VCaP (cell line): ENCODE measurements around the gene MAGI3.
A peak's percentile ranks its signal among the peaks of the same experiment; 100 is the strongest.
"Not testable (repeated sequence)": the region's sequence is repeated elsewhere in the genome, so short reads cannot be mapped to it uniquely, and the experiment has no call there.

Experiments used
- H3K27ac ChIP-seq: fragments of 450-650 bp; 2 replicates; pipeline ENCODE4 v1.5.1; 2017
- TF ChIP-seq, protein P1 (sequence below): fragments of 450-650 bp; conservative IDR thresholded peaks from 2 replicates; pipeline ENCODE4 v1.5.1; 2017; ENCODE audit warnings: mild to moderate bottlenecking, moderate library complexity

Gene MAGI3

DNA sequence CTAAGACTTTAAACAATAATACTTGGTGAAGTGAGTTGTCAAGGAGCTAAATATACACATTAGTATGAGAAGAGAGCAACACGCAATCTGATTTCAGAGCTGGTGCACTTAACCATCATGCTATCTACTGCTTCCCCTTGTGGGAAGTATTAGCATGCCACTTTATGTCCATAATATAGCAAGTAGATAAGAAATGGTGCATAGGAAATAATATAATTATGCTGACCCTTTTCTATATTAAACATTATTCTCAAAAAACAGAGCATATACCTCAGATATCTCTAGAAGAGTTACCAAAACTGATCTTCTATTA lies 63.4 kb downstream of the MAGI3 start:
- TF ChIP-seq, protein P1, sequence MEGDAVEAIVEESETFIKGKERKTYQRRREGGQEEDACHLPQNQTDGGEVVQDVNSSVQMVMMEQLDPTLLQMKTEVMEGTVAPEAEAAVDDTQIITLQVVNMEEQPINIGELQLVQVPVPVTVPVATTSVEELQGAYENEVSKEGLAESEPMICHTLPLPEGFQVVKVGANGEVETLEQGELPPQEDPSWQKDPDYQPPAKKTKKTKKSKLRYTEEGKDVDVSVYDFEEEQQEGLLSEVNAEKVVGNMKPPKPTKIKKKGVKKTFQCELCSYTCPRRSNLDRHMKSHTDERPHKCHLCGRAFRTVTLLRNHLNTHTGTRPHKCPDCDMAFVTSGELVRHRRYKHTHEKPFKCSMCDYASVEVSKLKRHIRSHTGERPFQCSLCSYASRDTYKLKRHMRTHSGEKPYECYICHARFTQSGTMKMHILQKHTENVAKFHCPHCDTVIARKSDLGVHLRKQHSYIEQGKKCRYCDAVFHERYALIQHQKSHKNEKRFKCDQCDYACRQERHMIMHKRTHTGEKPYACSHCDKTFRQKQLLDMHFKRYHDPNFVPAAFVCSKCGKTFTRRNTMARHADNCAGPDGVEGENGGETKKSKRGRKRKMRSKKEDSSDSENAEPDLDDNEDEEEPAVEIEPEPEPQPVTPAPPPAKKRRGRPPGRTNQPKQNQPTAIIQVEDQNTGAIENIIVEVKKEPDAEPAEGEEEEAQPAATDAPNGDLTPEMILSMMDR: peak; percentile 43

GRCh38 chr1:113455374-113455773 lies 65.1 kb downstream of the MAGI3 start:
- no peak overlapping the region for H3K27ac ChIP-seq
- TF ChIP-seq, protein P1: no peak

More for the DNA sequence above, 63.4 kb downstream of the MAGI3 start:
- peak overlapping the region; percentile 44 for H3K27ac ChIP-seq

- TF ChIP-seq, protein P1: no peak
- H3K27ac ChIP-seq: no peak overlapping the region
Measured at GRCh38 chr1:113456967-113457366, 66.7 kb downstream of the MAGI3 start.

GRCh38 chr1:113459279-113459678 lies 69.0 kb downstream of the MAGI3 start:
- TF ChIP-seq, protein P1: no peak
- H3K27ac ChIP-seq: no peak overlapping the region

- no peak overlapping the region for H3K27ac ChIP-seq
- TF ChIP-seq, protein P1: no peak
Measured at GRCh38 chr1:113467991-113468390, 77.7 kb downstream of the MAGI3 start.

GRCh38 chr1:113478427-113479195 lies 88.3 kb downstream of the MAGI3 start:
- not testable (repeated sequence) for H3K27ac ChIP-seq

DNA sequence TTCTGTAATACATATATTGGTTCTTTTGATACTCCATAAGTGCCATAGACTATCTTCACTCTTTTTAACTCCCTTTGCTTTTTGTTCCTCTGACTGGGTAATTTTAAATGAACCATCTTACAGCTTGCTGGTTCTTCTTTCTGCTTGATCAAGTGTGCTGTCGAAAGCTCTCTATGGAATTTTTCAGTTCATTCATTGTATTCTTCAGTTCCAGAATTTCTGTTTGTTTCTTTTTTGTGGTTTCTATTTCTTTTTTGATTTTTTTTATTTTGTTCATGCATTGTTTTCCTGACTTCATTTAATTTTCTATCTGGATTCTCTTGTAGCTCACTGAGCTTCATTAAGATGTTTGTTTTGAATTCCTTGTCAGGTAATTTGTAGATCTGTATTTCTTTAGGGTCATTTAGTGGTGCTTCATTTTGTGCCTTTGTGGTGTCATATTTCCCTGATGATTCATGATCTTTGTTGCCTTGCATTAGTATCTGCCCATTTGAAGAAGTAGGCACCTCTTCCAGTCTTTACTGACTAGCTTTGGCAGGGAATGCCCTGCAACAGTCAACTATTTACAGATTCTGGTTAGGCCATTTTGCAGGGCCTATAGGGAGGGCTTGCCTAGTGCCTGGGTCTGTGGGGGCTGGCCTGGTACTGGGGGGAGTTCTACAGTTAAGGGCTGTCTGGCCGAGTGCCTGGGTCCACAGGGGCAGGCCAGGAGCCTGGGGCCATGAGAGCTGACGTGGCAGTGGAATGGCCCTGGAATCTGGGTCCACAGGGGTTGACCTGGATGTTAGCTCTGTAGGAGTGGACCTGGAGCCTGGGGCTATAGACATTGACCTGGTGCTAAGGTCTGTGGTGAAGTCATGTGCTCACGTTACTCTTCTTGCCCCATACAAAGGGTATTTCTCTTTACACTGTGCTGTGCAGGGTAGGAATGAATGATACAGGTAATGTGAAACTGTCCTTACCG lies 89.7 kb downstream of the MAGI3 start:
- TF ChIP-seq, protein P1: no peak
- no peak overlapping the region for H3K27ac ChIP-seq

DNA sequence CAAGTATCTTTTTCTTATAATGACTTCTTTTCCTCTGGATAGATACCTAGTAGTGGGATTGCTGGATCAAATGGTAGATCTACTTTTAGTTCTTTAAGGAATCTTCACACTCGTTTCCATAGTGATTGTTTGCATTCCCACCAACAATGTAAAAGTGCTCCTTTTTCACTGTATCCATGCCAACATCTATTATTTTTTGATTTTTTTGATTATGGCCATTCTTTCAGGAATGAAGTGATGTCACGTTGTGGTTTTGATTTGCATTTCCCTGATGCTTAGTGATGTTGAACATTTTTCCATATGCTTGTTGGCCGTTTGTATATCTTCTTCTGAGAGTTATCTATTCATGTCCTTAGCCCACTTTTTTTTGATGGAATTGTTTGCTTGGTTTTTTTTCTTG lies 94.8 kb downstream of the MAGI3 start:
- H3K27ac ChIP-seq: not testable (repeated sequence)
